ENCODE data around the gene TMCO4. TPM values are rescaled to one million over a fixed set of nuclear protein-coding genes. Genes with fewer than 3 reads are reported as not detected.

The TMCO4 gene
- total and polyA plus RNA-seq, 10 of the 15 experiments (the other 5 are each of a cell fraction or from before 2014, with no cell fraction given), result 2.4 to 20.8 (median 13.0) TPM

DNA sequence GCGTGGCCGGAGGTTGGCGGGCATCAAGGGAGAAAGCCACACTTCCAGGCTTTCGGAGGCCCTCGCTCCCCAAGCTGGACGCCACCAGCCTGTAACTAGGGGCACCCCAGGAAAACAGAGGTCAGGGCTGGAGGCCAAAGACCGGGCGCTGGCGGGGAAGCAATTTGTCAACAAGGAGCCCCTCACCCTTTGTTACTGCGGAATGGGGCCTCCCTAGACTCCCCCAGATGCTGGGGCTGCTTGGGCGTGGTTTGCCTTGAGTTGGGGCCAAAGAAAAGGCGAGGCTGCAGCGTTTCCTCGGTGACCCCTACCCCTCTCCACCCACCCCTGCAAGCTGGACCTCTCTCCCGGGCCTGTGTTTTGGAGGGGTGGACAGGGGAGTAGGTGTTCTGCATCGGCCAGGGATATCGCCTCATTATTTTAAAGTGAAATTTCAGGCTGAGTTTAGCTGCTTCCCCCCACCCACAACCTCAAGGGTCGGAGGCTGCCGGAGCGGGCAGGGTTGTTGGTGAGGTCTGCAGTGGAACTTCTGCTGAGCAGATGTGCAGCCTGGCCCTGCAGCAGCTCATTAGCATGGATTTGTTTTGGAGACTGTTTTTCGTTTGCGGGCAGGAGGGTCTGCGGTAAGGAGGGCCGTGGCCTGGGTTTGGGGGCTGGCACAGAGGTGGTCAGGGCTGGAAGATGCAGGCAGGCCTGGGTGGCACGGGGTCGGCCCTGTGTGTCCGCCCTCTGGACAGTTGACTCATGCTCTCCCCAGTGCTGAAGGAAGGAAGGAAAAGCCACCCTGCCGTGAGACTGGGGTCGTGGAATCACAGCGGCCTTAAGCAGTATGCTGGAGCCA lies 154.1 kb downstream of the TMCO4 start:
- H3K79me2 ChIP-seq (ENCODE audit: control insufficient read depth, insufficient read depth, low read length), result no peaks in the 10 kb centered on the region
- intact Hi-C loops (cut with micrococcal nuclease; ENCODE audit: unreplicated experiment), result no loop called here
- peaks cover 2 to 6% of the 10 kb centered on the region in 2 experiments for H3K27me3 ChIP-seq (replicated peaks in 1 of 2; ENCODE audit: control insufficient read depth in 2 of 2, insufficient read depth in 2 of 2, low read length in 1 of 2)
- DNase-seq (ENCODE audit: low read depth, low spot score), result no peak
- no peak for TF ChIP-seq HDAC2 (IDR thresholded peaks at IDR 0.05)
- TF ChIP-seq ATF7 (IDR thresholded peaks at IDR 0.05; ENCODE audit: low read depth), result no peak
- TF ChIP-seq MTA3 (IDR thresholded peaks at IDR 0.05; ENCODE audit: borderline replicate concordance, low read length), result no peak
- no peak for TF ChIP-seq ZBED1 (IDR thresholded peaks at IDR 0.05; ENCODE audit: borderline replicate concordance)
- no peak for TF ChIP-seq POU2F2 (IDR thresholded peaks at IDR 0.05; ENCODE audit: borderline replicate concordance, low read depth, low read length)
- TF ChIP-seq SUPT20H (IDR thresholded peaks at IDR 0.05; ENCODE audit: borderline replicate concordance, control insufficient read depth, low read depth, low read length), result no peak
- no peak for TF ChIP-seq SIN3A (IDR thresholded peaks at IDR 0.05; ENCODE audit: low read depth, low read length)
- no peak for TF ChIP-seq KAT2A (conservative IDR thresholded peaks at IDR 0.05; ENCODE audit: control insufficient read depth, low read depth, low read length)
- TF ChIP-seq RFX5 (IDR thresholded peaks at IDR 0.05; ENCODE audit: low read depth, low read length), result no peak
- TF ChIP-seq, protein P1, sequence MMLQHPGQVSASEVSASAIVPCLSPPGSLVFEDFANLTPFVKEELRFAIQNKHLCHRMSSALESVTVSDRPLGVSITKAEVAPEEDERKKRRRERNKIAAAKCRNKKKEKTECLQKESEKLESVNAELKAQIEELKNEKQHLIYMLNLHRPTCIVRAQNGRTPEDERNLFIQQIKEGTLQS (IDR thresholded peaks at IDR 0.05; ENCODE audit: borderline replicate concordance, extremely low read depth, low read depth, low read length), result no peak
- TF ChIP-seq KLF5 (IDR thresholded peaks at IDR 0.05; ENCODE audit: partially characterized antibody), result no peak
- TF ChIP-seq LARP7 (IDR thresholded peaks at IDR 0.05), result no peak
- no peak for TF ChIP-seq CHD1 (IDR thresholded peaks at IDR 0.05; ENCODE audit: low read depth, low read length)
- no peak for TF ChIP-seq CBX5 (IDR thresholded peaks at IDR 0.05; ENCODE audit: low read depth)
- in situ Hi-C loops (cut with MboI), result loop anchor here (5.0 kb wide), 1 partner anchor 253 kb away; no protein-coding TSS in a partner anchor
- no peaks in the 10 kb centered on the region for H3K9me3 ChIP-seq (replicated peaks; ENCODE audit: control insufficient read depth, insufficient read depth, low read length)
- no peak for ATAC-seq
- H3K4me2 ChIP-seq (ENCODE audit: control insufficient read depth, insufficient read depth), result no peak overlapping the region
- no TSS peak for BruUV-seq (replicated peaks)
- H2AFZ ChIP-seq (ENCODE audit: control insufficient read depth, low read depth, low read length), result no peak overlapping the region
- ChIA-PET CTCF (interaction anchor here (0.5 to 2.3 kb wide), 2 partner anchors 62 to 363 kb away, joined by 3 to 7 read pairs; no protein-coding TSS in a partner anchor), POLR2A (no interaction called here), SMC1A (ENCODE audit: uncharacterized antibody, unreplicated experiment) (no interaction called here), RAD21 (ENCODE audit: unreplicated experiment) (no interaction called here)
- H3K9ac ChIP-seq (ENCODE audit: control insufficient read depth, insufficient read depth, low read length), result no peak overlapping the region
- H3K4me1 ChIP-seq (ENCODE audit: control insufficient read depth, insufficient read depth, low read length), result peaks cover 3% of the 10 kb centered on the region; the same call in 1 of the 2 replicates
- H3K4me3 ChIP-seq, result no peak overlapping the region
- 63% methylated on average over 30 of the region's 30 CpGs for WGBS (ENCODE audit: insufficient coverage, insufficient replicate concordance, low lambda C conversion rate, missing lambda C conversion rate)
- FAIRE-seq, result no peak
- no peaks in the 10 kb centered on the region for H3K36me3 ChIP-seq (ENCODE audit: control insufficient read depth in 2 of 2, insufficient read depth in 2 of 2, low read length in 1 of 2)
- no peak overlapping the region for H3K27ac ChIP-seq (ENCODE audit: control insufficient read depth, insufficient read depth)
- no peaks in the 10 kb centered on the region for H4K20me1 ChIP-seq (ENCODE audit: control insufficient read depth, insufficient read depth)
